HG02840 (cell line): ENCODE measurements around the gene USP3.
"Not testable (repeated sequence)": the region's sequence is repeated elsewhere in the genome, so short reads cannot be mapped to it uniquely, and the experiment has no call there.

Experiments
- ATAC-seq: cut with Tn5 transposase; IDR thresholded peaks from one replicate; pipeline ENCODE4 v1.9.1; 2021; ENCODE audit warnings: mild to moderate bottlenecking, moderate library complexity, moderate number of reproducible peaks; ENCODE audit not compliant: unreplicated experiment, low FRiP score

The USP3 gene

DNA sequence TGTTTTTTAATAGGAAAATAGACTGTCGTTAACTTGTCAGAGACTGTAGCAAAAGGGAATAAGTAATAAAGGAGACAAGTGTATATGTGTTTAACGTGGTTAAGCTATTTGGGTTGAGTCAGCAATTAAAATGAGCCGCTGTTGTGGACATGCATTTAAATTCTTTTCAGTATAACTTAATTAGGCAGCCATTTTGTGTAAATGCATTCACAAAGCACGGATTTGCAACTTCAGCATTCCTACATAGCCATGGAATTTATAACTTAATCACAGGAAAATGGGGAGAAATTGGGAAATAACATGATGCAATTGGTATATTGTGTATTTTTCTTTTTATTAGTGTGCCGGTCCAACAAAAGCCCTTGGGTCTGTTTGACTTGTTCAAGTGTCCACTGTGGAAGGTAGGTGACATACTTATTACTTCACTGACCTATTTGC, 27.9 kb downstream of the USP3 start:
- ATAC-seq: no peak

- not testable (repeated sequence) for ATAC-seq
These were observed 30.5 kb downstream of the USP3 start for GRCh38 chr15:63534888-63535287.

GRCh38 chr15:63535689-63536088, 31.3 kb downstream of the USP3 start:
- no peak for ATAC-seq

DNA sequence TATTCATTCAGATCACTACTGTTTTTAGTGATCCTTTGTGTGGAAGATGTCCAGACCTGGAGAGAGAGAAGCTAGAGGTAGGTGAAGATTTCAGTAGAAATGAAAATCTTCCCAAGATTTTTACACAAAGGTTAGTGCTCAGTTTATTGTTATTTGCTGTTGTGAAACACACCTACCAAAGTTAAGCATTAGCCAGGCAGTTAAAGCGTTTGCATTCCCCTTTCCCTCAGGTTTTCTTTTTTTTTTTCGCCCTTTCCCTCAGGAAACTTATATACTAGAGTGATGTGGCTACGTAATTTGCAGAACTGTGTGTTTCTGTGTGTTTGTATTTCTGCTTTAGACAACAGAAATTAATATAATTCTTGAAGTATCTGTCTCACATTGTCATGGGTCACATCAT, 34.5 kb downstream of the USP3 start:
- no peak for ATAC-seq

- ATAC-seq: no peak
These were observed 35.1 kb downstream of the USP3 start for GRCh38 chr15:63539521-63539920.

- ATAC-seq: no peak
These were observed 35.6 kb downstream of the USP3 start for GRCh38 chr15:63539998-63540397.

GRCh38 chr15:63540449-63540848, 36.1 kb downstream of the USP3 start:
- ATAC-seq: no peak

DNA sequence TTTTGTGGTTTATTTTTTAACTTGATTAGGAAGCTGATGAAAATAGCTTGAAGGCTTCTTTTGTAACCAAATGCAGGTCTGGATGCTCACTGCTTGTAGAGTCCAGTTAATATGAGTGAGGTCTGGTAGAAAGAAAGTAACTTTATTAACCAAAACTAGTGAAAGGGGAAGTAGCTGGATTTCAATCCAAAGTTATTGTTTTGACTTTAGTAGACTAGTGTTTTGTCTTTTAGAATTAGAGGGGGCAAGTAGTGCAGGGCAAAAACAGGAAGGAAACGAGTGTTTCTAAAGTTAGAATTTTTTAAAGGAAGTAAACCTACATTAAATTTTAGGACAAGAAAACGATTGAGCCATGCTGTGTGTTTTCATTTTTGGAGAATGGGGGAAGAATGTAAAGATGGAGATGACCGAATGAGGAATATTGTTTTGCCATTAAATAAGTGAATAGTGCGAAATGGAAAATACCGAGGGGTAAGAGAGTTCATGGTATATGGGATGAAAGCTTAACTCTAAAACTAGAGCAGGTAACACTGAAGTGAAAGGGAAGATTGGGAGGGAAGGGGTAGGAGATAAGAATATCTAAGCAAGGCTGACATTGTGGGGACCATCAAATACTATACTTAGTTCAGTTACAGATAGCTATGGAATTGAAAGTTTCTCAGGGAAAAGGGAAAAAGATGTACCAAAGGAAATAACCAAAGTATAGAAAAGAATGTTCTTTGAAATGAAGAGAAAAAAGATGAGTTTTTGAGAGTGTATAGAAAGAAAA, 40.0 kb downstream of the USP3 start:
- no peak for ATAC-seq

DNA sequence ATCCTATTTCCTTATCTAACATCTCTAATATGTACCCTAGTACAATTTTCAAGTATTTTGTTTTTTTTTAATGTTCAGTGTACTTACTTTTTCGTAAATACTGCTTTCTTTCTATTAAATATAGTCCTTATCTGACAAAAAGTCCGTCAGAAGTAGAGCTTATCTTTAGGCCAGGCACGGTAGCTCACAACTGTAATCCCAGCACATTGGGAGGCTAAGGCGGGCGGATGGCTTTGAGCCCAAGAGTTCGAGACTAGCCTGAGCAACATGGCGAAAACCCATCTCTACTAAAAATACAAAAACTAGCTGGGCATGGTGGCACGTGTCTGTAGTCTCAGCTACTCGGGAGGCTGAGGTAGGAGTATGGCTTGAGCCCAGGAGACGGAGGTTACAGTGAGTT, 41.1 kb downstream of the USP3 start:
- ATAC-seq: no peak

DNA sequence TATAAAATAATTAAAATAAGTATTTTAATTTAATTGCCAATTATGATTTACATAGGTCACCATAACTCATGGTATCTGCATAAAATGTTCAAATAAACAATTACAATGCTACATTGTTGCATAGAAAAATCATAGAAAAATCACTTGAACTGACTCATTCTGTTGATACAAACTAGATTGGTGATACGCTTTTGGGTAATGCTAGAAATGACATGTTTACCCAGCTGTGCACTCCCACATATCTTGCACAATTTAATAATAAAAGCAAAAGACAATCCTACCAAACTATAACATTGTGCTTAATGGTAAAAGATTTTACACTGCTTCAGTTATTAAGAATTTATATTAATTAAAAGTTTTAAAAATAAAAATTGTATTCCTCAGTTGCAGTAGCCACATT, 47.0 kb downstream of the USP3 start:
- ATAC-seq: no peak

- no peak for ATAC-seq
These were observed 49.0 kb downstream of the USP3 start for GRCh38 chr15:63553388-63553791.

DNA sequence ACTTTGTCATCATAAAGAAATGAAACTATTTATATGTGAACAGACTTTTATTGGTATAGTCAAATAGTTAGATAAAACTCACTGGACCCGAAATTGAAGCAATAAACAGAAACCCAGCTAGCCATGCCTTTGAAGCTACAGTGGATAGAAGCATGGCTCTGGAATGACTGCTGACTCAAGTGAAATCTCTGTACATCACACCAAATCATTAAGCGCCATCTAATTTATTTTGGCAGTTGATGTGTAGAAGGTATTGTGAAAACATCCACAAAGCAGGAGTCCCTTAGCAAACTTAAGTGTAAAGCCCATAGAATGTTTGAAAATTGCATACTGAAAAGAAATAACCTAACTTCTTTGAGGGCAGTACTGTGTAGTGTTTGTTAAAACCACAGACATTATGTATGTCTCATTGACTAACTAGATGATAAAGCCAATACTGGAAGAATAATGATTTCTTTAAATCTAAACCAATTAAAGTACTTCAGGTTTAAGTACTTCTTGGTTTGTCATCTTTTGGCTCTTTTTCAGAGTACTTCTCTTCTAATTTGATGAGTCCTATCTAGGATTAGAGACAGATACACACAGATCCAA, 50.0 kb downstream of the USP3 start:
- no peak for ATAC-seq

GRCh38 chr15:63555507-63555906, 51.1 kb downstream of the USP3 start:
- ATAC-seq: no peak

GRCh38 chr15:63556246-63556645, 51.9 kb downstream of the USP3 start:
- ATAC-seq: no peak

- no peak for ATAC-seq
These were observed 52.3 kb downstream of the USP3 start for GRCh38 chr15:63556736-63557135.

DNA sequence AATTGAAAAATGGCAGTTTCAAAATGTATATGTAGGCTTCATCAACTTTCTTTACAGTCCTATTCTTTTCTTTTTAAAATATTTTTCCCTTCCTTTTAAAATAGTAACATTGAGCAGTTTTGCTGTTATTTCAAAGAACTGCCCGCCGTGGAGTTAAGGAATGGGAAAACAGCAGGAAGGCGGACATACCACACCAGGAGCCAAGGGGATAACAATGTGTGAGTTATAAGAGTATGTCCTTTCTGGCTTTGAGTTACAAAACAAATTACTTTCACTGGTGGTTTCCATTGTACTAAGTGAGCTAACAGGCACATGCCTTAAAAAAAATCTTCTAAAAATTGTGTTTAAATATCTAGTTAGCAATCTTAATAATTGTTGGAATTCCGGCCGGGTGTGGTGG, 55.4 kb downstream of the USP3 start:
- no peak for ATAC-seq

GRCh38 chr15:63560741-63561448, 56.5 kb downstream of the USP3 start:
- ATAC-seq: no peak

DNA sequence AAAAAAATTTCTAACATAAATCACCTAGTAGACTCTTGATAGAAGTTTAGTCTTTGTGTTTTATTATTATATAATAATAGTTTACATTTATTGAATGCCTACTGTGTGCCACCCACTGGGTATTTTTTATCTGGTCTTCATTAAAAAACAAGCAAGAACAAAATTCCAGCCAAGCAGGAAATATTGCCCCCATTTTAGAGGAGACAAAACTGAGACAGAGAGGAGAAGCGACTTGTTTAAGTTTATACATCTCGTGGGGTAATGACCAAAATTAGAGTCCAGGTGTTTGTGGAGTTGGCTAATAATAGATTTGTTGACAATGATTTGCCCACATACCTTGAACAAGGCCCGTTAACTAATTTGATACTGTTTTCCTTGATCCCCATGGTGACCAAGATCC, 59.7 kb downstream of the USP3 start:
- no peak for ATAC-seq

DNA sequence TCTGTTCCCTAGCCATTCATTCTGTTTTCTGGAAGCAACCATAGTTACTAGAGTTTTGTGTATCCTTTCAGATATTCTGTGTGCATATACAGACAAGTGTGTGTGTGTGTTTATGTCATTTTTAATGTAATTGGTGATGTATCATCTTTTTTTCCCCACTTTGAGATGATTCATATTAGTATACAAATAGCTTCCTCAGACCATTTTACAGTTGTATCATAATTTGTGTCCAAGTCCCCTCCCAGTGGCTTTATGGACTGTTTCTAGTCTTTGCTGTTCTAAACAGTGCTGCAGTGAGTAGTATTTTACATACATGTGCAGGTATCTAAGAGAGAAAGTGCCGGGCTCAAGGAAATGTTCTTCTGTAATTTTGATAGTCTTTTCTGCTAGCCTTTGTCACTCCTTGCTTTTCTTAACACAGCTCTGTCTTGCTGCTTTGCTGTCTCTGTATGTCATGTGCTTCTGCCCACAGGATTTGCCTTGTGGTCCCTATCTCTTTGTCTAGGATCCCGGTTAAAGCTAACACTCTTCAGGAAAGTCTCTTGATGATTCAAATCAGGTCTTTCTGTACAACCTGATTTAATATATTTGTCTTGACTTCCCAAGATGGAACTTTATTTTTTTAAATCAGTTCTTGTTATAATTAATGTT, 61.3 kb downstream of the USP3 start:
- ATAC-seq: no peak

DNA sequence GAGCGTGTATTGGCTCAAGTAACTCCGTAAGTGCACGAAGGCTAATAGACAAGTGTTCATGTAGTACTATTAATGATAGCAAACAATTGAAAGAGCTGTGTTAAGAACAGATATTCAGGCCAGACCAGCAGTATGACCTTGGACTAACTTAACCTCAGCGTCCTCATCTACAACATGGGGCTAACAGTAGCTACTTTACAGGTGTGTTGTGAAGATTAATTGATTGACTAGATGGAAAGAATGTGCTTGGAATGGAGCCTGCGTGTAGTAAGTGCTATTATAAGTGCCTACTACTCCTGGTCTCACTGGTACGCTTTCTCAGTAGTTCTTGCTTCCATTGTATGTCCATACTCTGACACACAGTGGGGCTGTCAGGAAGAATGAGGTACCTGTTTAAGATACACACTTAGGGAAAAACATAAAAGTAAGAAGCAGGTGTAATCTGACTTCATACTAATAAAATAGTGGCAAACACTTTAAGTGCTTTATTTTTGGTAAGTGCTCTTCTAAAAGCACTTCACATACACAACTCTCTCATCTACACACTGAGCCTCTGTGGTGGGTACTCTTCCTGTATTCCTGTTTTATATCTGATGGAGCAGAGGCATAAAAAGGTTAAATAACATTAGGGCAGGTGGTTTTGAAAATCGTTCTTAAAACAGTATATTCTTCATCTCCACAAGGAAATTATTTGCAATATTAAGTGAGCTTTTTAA, 68.5 kb downstream of the USP3 start:
- ATAC-seq: no peak

DNA sequence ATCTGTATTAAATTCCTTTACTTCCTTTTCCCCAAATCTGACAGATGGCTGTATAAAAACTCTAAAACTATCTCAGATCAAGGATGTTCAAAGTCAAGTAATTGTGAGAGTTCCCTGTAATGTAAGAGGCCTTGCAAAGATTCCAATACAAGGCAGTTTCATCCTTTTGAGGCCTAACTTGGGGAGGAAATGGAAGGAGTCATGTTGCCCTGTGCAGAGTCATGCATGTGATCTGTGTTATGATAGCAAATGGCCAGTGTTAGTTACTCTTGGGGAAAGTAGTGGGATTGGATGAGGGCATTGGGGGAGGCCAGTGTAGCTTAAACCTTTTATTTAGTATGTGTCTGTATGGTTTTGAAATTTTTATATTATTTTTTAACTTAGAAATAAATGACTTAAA, 69.1 kb downstream of the USP3 start:
- no peak for ATAC-seq
